ENCODE data around the gene NCAPD2. TPM values are rescaled to one million over a fixed set of nuclear protein-coding genes. Genes with fewer than 3 reads are reported as not detected.
"Not testable (repeated sequence)": the region's sequence is repeated elsewhere in the genome, so short reads cannot be mapped to it uniquely, and the experiment has no call there.

Gene NCAPD2
- total and polyA plus RNA-seq, 3 donors from 2014 or later = 42.9 to 46.6 (median 43.1) TPM

DNA sequence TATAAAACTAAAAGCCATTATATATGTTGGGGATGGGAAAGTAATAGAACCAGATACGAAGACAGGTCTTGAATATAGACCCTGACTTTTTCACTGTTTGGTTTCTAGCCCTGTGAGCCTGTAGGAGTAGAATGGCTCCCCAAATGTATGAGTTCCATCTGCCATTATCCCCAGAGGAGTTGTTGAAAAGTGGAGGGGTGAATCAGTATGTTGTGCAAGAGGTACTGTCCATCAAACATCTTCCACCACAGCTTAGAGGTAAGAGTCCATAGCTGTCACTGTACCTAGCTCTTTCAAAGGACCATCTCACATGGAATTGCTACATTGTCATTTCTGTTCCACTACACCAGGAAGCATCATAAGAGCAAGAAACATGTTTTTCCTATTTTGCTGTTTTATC is 1.1 kb downstream of the NCAPD2 start:
- Histone ChIP-seq H3K9me3 (no peaks in the 10 kb centered on the region), H3K27ac (no peak overlapping the region), H3K27me3 (no peaks in the 10 kb centered on the region), H3K4me3 (peak overlapping the region in 1 of 2 donors; percentile 72), H3K36me3 (ENCODE audit: low read depth, missing control alignments) (no peaks in the 10 kb centered on the region), H3K4me1 (peaks cover 7% of the 10 kb centered on the region)
- WGBS, 2 donors = 47 to 77% methylated on average over 1 of the region's 1 CpG
- TF ChIP-seq POLR2A (IDR thresholded peaks at IDR 0.05) = no peak
- TF ChIP-seq, protein P1, sequence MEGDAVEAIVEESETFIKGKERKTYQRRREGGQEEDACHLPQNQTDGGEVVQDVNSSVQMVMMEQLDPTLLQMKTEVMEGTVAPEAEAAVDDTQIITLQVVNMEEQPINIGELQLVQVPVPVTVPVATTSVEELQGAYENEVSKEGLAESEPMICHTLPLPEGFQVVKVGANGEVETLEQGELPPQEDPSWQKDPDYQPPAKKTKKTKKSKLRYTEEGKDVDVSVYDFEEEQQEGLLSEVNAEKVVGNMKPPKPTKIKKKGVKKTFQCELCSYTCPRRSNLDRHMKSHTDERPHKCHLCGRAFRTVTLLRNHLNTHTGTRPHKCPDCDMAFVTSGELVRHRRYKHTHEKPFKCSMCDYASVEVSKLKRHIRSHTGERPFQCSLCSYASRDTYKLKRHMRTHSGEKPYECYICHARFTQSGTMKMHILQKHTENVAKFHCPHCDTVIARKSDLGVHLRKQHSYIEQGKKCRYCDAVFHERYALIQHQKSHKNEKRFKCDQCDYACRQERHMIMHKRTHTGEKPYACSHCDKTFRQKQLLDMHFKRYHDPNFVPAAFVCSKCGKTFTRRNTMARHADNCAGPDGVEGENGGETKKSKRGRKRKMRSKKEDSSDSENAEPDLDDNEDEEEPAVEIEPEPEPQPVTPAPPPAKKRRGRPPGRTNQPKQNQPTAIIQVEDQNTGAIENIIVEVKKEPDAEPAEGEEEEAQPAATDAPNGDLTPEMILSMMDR (IDR thresholded peaks at IDR 0.05) = no peak
- intact Hi-C loops (cut with DNase I; ENCODE audit: low total_unique reads) = no loop called here
- DNase-seq = no peak

DNA sequence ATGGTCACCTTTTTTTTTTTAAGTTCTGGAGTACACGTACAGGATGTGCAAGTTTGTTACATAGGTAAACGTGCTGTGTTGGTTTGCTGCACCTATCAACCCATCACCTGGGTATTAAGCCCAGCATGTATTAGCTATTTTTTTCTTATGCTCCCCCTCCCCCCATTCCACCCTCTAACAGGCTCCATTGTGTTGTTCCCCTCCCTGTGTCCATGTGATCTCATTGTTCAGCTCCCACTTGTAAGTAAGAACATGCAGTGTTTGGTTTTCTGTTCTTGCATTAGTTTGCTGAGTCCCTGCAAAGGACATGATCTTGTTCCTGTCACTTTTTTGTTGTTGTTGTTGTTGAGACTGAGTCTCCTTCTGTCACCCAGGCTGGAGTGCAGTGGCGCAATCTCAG is 3.4 kb downstream of the NCAPD2 start:
- H3K27ac ChIP-seq; intact Hi-C loops (cut with DNase I; ENCODE audit: low total_unique reads): not testable (repeated sequence)

DNA sequence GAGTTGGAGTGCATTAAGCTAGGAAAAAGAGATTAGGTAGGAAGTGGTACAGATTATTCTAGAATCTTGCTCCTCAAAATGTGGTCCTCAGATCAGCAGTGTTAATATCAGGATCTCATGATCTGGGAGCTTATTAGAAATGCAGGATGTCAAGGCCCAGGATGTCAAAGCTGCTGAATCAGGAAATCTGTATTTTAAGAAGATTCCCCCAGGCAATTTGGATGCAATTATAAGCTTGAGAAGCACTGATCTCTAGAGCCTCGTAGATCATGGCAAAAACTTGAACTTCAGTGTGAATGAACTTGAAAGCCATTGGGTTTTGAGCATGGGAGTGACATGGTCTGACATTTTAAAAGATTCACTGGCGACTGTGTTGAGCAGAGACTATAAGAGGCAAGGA is 6.6 kb downstream of the NCAPD2 start:
- Histone ChIP-seq H3K36me3 (ENCODE audit: low read depth, missing control alignments) (no peaks in the 10 kb centered on the region), H3K4me3 (no peak overlapping the region), H3K4me1 (no peaks in the 10 kb centered on the region), H3K9me3 (no peaks in the 10 kb centered on the region), H3K27ac (no peak overlapping the region), H3K27me3 (no peaks in the 10 kb centered on the region)
- 88 to 93% methylated on average over 2 of the region's 2 CpGs for WGBS, 2 donors
- TF ChIP-seq, protein P1 (IDR thresholded peaks at IDR 0.05) = no peak
- TF ChIP-seq POLR2A (IDR thresholded peaks at IDR 0.05) = no peak
- no peak for DNase-seq
- intact Hi-C loops (cut with DNase I; ENCODE audit: low total_unique reads) = no loop called here

More for the DNA sequence above, 3.4 kb downstream of the NCAPD2 start:
- not testable (repeated sequence) for H3K9me3 ChIP-seq; H3K4me1 ChIP-seq; H3K4me3 ChIP-seq; DNase-seq; H3K36me3 ChIP-seq (ENCODE audit: low read depth, missing control alignments); H3K27me3 ChIP-seq
- WGBS, 2 donors = 69 to 94% methylated on average over 3 of the region's 3 CpGs

DNA sequence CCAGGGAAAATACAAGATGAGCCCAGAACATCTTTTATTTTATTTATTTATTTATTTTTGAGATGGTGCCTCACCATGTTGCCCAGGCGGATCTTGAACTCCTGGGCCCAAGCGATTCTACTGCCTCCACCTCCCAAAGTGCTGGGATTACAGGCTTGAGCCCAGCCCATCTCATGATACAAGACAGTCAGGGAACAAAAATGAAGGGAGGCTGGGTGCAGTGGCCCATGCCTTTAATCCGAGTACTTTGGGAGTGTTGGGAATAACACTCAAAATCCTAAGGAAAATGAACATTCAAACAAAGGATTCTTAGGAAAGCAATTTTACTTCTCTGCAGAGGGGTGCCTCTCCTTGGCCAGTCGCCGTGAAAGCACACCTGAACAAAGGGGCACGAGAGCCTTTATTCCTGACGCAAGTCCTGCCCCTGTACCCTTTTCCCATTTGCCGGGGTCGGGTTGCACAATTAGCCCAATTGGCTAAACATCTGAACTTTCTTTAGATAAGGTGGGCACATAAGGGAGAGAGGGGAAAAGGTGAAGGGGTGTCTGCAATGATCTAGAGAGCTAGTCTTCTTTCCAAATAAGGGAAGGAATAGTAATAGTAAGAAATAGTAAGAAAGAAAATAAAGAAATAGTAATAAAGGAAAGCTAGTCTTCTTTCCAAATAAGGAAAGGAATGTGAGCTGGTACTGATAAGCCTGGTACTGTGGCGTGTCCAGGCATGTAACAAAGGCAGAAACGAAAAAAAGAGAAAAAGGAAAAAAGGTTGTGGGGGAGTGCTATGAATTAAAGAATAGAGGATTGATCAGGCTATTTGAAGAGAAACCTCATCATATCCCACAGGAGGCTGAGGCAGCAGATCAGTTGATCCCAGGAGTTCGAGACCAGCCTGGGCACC is 13.4 kb downstream of the NCAPD2 start:
- whole genome bisulfite sequencing, 2 donors = 66 to 75% methylated on average over 12 of the region's 12 CpGs
- Histone ChIP-seq H3K4me1 (peaks cover 6% of the 10 kb centered on the region), H3K27me3 (no peaks in the 10 kb centered on the region), H3K9me3 (no peaks in the 10 kb centered on the region), H3K4me3 (no peak overlapping the region), H3K27ac (peak overlapping the region; percentile 22 to 69), H3K36me3 (ENCODE audit: low read depth, missing control alignments) (no peaks in the 10 kb centered on the region)
- DNase-seq = no peak
- intact Hi-C loops (cut with DNase I; ENCODE audit: low total_unique reads) = no loop called here
- no peak for TF ChIP-seq POLR2A (IDR thresholded peaks at IDR 0.05)
- TF ChIP-seq, protein P1 (IDR thresholded peaks at IDR 0.05) = no peak

DNA sequence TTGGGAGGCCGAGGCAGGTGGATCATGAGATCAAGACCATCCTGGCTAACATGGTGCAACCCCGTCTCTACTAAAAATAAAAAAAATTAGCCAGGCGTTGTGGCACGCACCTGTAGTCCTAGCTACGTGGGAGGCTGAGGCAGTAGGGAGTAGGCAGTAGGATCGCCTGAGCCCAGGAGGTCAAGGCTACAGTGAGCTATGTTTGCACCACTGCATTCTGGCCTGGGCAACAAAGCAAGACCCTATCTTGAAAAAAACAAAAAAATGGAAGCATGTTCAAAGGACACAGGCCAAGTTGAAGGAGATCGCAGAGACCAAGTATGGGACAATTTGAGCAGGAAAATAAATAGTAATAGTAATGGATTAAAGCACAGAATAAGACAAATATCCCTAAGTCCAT is 14.2 kb downstream of the NCAPD2 start:
- H3K36me3 ChIP-seq (ENCODE audit: low read depth, missing control alignments) = no peaks in the 10 kb centered on the region
- intact Hi-C loops (cut with DNase I; ENCODE audit: low total_unique reads) = no loop called here
- 52 to 64% methylated on average over 7 of the region's 7 CpGs for WGBS, 2 donors
- no peak overlapping the region for H3K4me3 ChIP-seq
- H3K9me3 ChIP-seq = no peaks in the 10 kb centered on the region
- H3K4me1 ChIP-seq = peaks cover 6% of the 10 kb centered on the region
- H3K27me3 ChIP-seq = no peaks in the 10 kb centered on the region
- peak overlapping the region; percentile 22 to 69 for H3K27ac ChIP-seq
- TF ChIP-seq, protein P1 (IDR thresholded peaks at IDR 0.05) = no peak
- no peak for DNase-seq
